ENCODE results near the gene CDH13.

GRCh38 chr16:83272843-83273242, 646.1 kb downstream of the CDH13 start:
- TF ChIP-seq CTCF (IDR thresholded peaks at IDR 0.05; ENCODE audit: insufficient read depth, low read length) (no peak), POLR2AphosphoS5 (IDR thresholded peaks at IDR 0.05; ENCODE audit: low read depth) (no peak), REST (IDR thresholded peaks at IDR 0.05; ENCODE audit: insufficient replicate concordance, low read depth) (no peak)
